A172 (cell line): ENCODE results near the gene RPTOR. TPM values are rescaled to one million over a fixed set of nuclear protein-coding genes. Genes with fewer than 3 reads are reported as not detected.
"Not testable (repeated sequence)": the region's sequence is repeated elsewhere in the genome, so short reads cannot be mapped to it uniquely, and the experiment has no call there.

Experiments
- DNase-seq: peaks from one replicate; pipeline ENCODE4 v3.0.0-alpha.2; 2015; ENCODE audit warnings: low spot score
- total RNA-seq: library from RNA; depleted of rRNA; stranded (reverse); fragments of >200 nt; shearing (Covaris generic); gene quantifications from 2 replicates; pipeline ENCODE4 v1.2.3, GENCODE V29; 2014

RPTOR gene
- total RNA-seq, 1 experiment from 2014 or later = 20.7 TPM

DNA sequence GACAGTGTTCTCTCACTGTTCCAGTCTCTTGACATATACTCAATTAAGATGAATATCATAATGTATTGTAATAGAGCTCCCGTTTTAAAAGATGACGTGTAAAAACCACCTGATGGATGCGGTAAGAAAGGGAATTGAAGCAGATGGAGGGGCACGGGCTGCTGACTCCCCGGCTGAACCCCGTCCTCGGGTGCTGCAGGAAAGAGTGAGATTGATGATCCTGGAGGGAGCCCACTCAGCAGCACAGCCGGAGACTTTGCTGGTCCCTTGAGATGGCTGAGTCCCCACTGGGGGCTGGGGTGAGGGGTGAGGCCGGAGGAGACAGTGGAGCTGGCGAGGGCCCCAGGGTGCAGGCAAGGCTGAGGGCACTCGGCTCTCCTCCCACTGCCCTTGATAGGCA, 217.4 kb downstream of the RPTOR start:
- peak; percentile 42 for DNase-seq

DNA sequence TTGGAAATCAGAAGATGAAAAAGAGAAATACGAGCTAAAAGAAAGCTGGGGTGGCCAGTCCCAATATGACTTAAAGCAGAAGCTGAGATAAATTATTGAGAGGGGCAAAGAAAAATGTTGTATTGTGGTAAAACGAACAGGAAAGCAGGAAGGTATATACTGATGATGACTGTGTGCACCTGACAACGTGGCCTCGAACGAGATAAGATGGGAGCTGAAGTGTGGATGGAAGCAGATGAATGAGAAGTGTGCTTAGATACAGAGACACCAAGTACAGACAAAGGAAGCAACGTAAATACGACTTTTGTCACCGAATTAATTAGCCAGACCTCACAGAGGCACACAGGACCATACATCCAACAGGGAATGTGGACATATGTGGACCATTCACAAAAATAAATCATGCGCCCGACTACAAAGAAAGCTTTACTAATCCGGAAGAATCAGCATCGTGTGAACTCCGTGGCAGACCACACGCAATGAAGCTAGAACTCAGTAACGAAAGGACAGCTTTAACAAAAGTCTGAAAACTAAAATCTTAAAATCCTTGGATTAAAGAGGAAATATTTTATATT, 218.7 kb downstream of the RPTOR start:
- DNase-seq = no peak

DNA sequence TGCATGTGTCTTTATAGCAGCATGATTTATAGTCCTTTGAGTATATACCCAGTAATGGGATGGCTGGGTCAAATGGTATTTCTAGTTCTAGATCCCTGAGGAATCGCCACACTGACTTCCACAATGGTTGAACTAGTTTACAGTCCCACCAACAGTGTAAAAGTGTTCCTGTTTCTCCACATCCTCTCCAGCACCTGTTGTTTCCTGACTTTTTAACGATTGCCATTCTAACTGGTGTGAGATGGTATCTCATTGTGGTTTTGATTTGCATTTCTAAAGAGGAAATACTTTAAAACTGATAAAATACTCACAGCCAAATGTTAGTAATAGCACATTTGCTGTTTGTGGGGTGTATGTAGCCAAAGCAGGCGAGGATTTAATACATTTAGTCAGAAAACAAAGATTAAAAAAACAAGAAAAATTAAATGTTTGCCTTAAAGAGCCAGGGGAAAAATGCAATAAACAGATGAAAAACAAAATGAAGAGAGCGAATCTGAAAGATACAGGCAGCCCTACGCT, 220.0 kb downstream of the RPTOR start:
- DNase-seq = not testable (repeated sequence)

DNA sequence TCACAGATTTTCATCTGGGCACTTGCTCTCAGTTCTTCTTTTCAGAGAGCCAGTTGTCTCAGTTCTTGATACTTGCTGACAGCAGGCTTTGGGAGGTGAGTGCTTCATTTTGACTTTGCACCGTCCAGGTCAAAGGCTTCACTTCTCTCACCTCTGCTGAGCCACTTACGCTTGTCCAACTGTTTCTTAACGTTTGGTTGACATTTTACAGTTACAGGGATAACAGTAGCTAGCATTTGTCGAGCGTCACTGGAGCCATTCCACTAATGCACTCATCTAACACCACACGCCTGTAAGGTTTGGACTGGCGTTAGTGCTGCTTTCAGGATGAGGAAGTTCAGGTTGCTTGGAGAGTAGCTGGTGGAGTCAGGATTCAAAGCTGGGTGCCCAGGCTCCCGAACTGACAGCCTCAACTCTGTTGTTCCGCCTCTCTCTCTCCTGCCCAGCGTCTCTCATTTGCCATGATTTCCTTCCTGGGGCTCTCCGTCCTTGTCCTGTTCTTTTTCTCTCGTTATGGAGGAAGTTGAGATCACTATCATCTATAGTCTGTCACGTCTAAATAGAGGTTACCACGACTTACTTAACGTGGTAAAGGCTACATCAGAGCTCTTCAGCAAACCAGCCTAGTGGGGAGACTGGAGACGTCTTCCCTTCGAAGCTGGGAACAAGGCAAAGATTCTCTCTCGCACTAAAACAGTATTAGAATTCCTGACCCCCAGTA, 220.8 kb downstream of the RPTOR start:
- DNase-seq = no peak

DNA sequence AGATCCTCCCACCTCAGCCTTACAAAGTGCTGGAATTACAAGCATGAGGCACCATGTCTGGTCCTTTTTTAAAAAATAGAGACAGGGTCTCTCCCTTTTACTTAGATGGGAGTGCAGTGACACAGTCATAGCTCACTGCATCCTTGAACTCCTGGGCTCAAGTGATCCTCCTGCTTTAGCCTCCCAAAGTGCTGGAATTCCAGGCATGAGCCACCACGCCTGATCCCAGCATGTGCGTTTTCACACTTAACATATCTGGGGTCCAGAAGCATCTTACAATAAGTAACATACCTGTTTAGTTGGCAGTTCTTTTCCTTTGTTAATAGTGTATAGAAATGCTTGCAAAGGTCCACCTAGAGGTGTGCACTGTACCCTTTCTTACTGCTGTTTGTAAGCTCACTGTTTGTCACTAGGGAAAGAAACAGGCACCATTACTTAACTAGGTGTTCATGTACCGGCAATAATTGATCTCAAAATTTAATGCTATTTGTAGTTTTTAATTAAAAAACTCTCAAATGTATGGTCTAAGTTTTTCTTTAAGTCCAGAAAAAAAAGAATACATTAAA, 221.7 kb downstream of the RPTOR start:
- no peak for DNase-seq

DNA sequence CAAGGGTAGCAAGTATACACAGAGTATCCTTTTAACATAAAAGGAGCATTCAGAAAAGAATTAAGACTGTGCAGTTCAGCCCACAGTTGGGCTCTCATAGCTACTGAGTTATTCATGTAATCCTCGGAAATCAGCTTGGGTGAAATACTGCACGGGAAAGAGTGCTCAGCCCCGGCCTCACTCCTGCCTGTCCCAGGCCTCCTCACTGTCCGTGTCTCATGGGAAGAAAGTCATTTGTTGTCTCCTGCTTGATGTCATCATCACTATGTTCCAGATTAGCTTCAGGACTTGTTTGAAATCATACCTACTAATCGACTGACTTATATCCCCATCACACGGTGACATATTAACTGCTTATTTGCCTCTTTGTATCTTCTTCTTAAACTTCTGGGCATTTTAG, 223.8 kb downstream of the RPTOR start:
- no peak for DNase-seq

DNA sequence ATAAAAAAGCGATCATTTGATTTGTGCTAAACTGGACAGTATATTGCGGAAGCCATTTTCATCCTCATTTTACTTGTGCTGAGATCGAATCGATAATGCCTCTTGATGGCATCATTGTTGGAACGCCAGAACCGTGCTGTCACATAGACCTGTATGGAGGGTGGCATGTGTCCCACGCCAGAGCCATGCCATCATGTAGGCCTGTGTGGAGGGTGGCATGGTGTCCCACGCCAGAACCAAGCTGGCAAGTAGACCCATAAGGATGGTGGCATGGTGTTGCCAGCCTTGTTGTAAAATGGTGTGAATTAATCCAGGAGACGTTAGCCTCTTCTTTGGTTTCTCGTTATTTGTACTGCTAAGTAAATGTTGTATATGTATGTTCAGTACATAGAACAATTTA, 224.3 kb downstream of the RPTOR start:
- no peak for DNase-seq

DNA sequence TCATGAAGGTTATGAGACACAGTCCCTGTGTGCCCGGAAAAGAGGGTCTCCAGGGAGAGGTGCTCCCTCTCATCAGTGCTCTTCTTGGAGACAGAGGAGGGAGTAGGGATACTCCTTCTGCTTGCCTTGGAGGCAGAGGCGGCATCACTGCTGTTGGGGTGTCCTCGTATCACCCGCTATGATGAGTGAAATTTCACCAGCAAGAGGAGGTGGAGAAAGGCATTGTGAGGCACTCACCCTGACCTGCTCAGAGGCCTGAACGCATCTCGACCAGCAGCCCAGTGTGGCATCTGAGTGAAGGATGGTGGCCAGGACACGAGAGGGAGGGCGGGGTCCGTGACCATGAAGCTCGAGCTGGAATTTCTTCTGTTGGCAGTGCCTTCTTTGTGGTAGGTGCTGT, 224.9 kb downstream of the RPTOR start:
- DNase-seq = no peak

DNA sequence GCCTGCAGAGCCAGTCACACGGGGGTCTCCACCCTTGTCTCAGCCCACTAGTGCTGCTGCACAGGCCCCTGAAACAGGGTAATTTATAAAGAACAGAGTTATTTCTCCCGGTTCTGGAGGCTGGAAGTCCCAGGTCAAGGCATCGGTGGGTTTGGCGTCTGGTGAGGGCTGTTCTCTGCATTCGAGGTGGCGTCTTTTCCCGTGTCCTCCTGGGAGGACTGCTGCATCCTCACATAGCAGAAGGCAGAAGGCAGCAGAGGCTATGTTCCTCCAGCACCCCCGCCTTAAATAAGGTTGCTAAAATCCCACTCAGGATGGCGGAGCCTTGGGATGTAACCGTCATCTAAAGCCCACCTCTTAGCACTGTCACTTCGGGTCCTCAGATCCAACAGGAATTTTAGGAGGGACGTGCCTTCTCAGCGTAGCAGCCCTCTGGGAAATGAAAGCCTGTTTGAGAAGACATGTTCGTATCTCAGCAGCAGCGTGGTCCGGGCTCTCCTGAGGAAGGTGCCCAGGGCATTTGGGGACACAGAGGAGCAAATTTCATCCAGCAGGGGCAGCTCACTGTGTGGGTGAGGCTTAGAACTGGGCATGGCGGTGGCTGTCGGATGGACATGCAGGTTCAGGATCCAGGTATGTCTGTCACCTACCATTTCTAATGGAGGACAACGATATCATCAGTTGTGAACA, 225.4 kb downstream of the RPTOR start:
- DNase-seq = no peak

DNA sequence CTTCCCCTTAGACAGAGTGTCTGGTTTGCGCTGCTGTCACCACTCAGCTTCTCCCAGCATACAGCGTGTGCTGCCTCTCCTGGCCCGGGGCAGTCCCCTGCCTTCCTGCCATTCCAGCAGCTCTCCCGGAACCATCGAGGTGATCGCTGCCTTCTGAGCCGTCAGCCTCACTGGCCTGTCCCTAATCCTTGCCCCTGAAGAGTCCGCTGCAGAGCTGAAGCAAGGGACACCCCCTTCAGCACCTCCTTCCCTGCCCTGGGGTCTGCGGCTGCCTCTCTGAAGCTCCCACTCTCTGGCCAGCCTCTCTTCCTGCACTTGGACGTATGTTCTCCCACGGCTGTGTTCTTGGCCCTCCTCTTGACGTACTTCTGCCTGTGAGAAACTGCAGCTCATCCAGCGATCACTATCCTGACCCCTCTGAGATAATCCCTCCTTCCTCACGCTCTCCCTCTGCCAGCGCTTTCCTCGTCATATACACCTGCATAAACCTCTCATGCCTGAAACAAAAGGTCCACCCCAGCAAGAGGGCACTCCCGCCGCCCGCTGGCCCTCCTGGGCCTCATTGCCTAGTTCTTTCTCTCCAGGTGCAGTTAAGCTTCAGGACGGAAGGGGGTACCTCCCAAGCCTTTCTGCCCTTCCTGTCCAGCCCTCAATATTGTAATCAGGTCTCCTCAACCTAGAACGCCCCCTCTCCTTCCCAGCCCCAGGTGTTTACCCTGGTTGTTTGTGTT, 226.4 kb downstream of the RPTOR start:
- DNase-seq = no peak

DNA sequence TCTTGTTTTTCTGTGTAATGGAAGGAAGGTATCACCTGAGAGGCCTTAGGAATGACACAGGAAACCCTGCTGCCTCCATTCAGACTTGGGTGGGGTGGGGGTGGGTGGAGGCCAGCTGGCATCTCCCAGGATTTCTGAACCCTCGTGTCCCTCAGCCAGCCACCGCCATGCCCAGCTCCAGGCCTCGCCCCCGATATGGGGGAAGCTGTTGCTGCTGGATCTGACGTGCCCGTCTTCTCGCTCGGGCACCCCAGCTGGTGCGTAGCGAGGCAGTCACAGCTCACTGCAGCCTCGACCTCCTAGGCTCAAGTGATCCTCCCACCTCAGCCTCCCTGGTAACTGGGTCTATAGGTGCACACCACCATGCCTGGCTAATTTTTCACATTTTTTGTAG, 227.0 kb downstream of the RPTOR start:
- no peak for DNase-seq

DNA sequence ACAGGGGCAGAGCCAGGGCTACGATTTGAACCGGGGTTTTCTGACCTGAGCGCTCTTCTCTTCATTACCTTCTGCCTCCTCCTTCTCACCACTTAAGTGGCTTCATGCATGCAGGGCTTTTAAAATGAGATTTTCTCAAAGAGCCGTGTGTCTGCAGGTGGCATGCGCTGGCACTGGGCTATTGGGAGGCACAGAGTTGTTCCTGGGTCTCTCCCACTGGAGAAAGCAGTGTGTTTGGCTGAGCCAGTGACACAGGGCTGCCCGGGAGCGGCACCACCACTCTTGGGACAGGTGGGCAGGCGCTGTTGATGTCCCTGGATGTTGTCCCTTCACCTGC, 228.2 kb downstream of the RPTOR start:
- DNase-seq = no peak

DNA sequence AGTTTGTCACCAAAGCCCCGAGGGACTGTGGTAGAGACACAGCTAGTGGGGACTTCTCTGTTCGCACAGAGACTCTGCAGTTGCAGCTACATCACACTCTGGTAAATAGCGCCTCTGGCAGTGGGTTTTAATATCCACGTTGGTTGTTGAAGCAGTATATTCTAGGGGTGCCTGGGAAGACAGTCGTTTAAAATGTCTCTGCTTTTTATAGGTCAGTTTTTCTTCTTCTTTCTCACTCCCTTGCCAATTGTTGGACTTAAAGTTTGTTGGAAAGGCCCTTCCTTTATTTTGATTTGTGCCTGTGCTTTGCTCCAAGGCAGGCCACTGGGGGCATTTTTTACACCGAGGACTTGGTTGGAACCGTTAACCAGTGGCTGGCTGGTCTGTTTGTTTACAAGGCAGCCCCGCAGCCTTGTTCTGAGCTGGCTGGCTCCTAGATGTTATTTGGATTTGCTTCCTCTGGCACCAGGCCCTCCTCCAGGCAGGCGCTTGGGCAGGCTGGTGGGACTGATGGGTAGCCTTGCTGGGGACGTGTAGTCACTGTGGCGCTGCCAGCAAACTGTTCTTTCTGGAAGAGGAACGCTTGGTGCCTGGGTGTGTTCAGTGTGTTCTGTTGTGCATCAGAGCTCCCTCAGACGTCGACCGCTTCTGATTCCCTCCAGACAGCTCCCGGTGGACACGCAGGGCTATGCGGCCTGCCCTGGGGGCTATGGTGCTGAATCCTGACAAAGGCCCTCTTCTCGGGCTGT, 228.8 kb downstream of the RPTOR start:
- no peak for DNase-seq

DNA sequence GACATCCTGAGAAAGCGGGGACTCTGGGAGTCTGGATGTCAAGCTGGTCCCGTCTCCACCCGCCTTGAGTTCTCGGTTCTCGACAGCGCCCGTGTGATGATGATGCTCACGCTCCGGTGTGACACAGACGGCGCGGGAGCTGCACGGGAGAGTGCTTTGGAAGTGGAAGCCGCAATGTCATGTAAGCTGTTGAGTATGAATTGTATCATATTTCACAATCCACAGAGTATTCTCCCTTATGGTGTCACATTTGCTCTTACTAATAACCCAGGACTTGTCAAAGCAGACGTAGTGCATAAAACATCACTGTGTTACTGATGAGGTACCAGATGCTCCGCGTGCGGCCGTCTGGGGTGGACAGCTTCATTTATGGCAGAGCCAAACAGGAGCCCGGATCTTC, 229.5 kb downstream of the RPTOR start:
- no peak for DNase-seq

DNA sequence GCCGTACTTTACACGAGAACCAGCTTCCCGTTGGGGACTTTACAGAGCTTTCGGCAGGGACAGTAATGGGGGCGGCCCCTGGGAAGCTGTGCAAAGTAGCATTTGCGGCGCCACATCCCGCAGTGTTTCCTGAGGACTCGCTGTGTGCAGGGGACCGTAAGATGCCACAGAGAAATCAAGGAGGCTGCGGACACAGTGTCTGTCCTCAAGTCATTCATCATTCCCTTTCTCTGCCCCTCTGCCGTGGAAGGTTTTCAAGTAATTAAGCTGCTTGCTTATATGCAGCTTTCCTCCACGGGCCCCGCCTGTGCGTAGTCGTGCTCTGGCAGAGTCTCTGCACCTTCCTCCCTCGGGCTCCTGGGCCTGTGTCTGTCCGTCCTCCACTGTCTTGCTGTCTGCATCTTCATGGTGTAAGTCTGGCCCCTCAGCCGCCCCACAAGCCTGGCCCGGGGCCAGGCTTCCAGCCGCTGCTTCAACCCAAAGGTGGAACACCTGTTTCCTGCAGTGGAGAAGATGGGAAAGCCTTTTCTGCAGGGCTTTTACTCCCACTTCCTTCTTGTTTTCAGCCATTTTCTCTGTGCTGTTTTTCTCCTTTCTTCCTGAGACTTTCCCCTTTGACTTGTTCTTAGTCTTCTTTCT, 230.1 kb downstream of the RPTOR start:
- no peak for DNase-seq

DNA sequence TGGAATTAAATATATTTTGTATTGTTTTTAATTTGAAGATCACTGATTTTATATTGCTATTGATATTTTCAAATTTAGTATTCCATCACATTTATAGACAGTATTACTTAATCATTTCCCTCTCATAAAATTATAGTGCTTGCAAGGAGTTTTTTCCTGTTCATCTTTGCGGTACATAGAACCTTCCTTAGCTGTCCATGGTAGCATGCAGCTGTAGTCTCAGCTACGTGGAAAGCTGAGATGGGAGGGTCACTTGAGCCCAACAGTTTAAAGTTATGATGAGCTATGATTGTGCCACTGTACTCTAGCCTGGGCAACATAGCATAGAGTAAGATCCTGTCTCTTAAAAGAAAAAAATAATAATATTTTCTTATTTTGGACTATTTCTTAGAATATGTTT, 231.2 kb downstream of the RPTOR start:
- DNase-seq = no peak

DNA sequence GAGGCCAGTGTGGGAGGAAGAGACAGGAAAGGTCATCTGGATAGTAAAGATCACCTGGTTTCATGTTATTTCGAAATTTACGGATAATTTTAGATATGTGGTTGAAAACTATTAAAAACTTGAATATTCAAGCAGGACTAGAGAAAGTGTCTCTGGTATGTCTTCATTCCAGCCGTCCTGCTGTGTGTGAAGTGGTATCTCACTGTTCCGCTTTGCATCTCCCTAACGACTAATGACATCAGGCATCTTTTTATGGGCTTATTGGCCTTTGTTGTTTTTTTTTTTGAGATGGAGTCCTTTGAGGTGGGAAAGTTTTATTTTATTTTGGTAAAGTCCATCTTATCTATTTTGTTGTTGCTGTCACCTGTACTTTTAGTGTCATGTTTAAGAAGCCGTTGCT, 232.6 kb downstream of the RPTOR start:
- DNase-seq = no peak

DNA sequence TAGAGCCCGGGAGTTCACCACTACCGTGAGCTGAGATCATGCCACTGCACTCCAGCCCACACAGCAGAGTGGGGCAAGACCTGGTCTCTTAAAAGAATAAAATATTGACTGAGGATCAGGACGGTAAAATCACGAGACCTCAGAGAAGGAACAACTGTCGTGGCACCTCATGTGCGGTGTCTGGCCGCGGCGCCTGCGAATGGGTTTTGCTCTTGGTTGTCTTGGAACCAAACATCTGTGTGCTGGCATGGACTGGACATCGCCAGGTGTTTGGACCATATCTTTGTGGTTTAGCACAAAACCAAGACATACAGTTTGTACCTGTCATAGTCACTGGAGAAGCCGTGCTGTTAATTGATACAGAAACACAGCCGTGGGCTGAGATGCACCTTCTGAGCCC, 234.1 kb downstream of the RPTOR start:
- DNase-seq = no peak

DNA sequence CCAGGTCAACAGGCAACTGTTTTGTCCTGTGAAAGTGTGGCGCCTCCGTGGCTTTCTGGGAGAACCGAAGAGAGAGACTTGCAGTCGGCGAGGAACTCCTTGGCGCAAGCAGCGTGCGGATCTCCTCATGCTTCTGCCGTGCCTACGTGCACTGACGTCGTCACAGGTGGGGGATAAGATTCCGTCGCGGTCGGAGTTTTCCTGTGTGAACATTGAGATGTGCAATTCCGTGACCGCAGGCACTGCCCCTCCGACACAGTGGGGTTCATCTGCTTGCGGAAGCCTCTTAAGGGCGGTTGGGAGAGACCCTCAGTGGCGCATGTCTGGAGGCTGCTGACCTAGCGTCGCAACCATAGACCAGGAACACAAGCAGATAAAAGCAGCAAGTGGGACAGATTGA, 234.7 kb downstream of the RPTOR start:
- DNase-seq = no peak

DNA sequence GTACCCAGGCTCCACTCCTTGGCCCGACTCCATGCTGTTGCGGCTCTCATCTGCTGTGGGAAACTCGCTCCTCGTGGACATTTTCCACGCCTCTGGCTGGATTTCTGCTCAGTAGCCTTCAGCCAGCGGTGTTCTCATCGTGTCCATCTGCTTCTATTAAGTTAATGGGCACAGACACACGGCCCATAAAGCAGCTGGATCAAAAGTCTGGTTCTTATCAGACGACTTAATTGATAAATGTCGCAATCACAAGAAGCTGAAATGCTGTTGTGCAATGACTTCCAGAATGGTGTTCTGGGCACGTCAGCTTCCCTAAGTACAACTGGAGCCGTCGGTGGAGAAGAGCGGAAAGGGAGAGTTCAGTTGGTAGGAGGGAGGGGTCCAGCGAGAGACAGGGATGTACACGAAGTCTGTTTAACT, 235.3 kb downstream of the RPTOR start:
- no peak for DNase-seq
